ENCODE results near the gene SLAMF1.
"Not testable (repeated sequence)": the region's sequence is repeated elsewhere in the genome, so short reads cannot be mapped to it uniquely, and the experiment has no call there.

Gene SLAMF1

DNA sequence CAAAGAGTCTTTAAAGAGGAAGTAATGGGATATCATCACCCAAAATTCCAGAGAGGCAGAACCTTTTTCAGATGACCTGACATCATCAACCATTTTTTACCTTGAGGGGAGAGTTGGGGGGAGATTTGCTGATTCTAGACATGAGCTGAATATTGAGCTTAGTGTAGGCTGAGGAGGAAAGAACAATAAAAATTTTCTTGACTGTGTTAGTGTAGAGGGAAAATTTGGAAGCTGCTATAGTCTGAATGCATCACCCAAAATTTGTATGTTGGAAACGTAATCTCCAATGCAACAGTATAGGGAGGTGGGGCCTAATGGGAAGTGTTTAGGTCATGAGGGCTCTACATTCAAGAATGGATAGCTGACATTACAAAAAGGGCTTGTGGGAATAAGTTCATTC is 49.8 kb downstream of the SLAMF1 start:
- Histone ChIP-seq H3K4me2 (ENCODE audit: low read depth, low read length, poor library complexity, severe bottlenecking) (no peak overlapping the region), H3K79me2 (ENCODE audit: insufficient read depth, low read length) (no peaks in the 10 kb centered on the region), H3K27ac (ENCODE audit: low read depth, low read length) (no peak overlapping the region), H4K20me1 (ENCODE audit: low read depth, low read length) (no peaks in the 10 kb centered on the region), H3K9me2 (replicated peaks; ENCODE audit: insufficient read depth, low read length) (no peaks in the 10 kb centered on the region), H3K36me3 (ENCODE audit: low read length) (no peaks in the 10 kb centered on the region), H2AFZ (ENCODE audit: low read depth, low read length, severe bottlenecking) (no peak overlapping the region), H3K9ac (ENCODE audit: low read length) (no peak overlapping the region), H3K27me3 (ENCODE audit: low read length) (no peaks in the 10 kb centered on the region), H3K9me3 (ENCODE audit: insufficient read depth, low read length) (peaks cover 8% of the 10 kb centered on the region; the same call in 1 of the 2 replicates), H3F3A (ENCODE audit: insufficient read depth) (no peaks in the 10 kb centered on the region), H3K4me3 (ENCODE audit: insufficient read depth, low read length, poor library complexity, severe bottlenecking) (no peak overlapping the region)
- TF ChIP-seq EZH2phosphoT487 (conservative IDR thresholded peaks at IDR 0.05; ENCODE audit: low read length): no peak
- TF ChIP-seq, protein P1, sequence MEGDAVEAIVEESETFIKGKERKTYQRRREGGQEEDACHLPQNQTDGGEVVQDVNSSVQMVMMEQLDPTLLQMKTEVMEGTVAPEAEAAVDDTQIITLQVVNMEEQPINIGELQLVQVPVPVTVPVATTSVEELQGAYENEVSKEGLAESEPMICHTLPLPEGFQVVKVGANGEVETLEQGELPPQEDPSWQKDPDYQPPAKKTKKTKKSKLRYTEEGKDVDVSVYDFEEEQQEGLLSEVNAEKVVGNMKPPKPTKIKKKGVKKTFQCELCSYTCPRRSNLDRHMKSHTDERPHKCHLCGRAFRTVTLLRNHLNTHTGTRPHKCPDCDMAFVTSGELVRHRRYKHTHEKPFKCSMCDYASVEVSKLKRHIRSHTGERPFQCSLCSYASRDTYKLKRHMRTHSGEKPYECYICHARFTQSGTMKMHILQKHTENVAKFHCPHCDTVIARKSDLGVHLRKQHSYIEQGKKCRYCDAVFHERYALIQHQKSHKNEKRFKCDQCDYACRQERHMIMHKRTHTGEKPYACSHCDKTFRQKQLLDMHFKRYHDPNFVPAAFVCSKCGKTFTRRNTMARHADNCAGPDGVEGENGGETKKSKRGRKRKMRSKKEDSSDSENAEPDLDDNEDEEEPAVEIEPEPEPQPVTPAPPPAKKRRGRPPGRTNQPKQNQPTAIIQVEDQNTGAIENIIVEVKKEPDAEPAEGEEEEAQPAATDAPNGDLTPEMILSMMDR (IDR thresholded peaks at IDR 0.05; ENCODE audit: insufficient read depth, low read length, poor library complexity, severe bottlenecking): no peak

DNA sequence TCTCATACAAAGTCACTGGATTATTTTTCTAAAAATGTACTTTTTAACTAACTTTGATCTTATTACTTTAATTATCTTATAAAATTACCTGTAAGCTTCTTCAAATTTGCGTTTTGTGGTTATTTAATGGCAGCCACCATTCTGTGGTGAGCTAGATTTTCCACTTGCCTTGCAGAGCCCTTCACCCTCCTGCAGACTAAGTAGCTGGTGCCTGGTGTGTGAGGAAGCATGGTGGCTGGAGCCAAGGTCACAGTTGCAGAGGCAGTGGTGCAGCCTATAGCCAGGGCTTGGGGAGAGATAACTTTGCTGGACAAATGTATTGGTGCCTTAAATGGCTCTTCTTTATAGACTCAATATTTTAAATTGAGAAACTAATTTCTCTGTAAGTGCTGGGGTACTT is 56.4 kb downstream of the SLAMF1 start:
- H3K4me3 ChIP-seq (ENCODE audit: insufficient read depth, low read length, poor library complexity, severe bottlenecking): no peak overlapping the region
- H3K9me2 ChIP-seq (replicated peaks; ENCODE audit: insufficient read depth, low read length): no peaks in the 10 kb centered on the region
- H3F3A ChIP-seq (ENCODE audit: insufficient read depth): no peaks in the 10 kb centered on the region
- H3K9ac ChIP-seq (ENCODE audit: low read length): no peak overlapping the region
- H3K27me3 ChIP-seq (ENCODE audit: low read length): no peaks in the 10 kb centered on the region
- TF ChIP-seq, protein P1 (IDR thresholded peaks at IDR 0.05; ENCODE audit: insufficient read depth, low read length, poor library complexity, severe bottlenecking): no peak
- H2AFZ ChIP-seq (ENCODE audit: low read depth, low read length, severe bottlenecking): no peak overlapping the region
- H3K27ac ChIP-seq (ENCODE audit: low read depth, low read length): no peak overlapping the region
- no peak overlapping the region for H3K4me2 ChIP-seq (ENCODE audit: low read depth, low read length, poor library complexity, severe bottlenecking)
- no peaks in the 10 kb centered on the region for H4K20me1 ChIP-seq (ENCODE audit: low read depth, low read length)
- no peaks in the 10 kb centered on the region for H3K9me3 ChIP-seq (ENCODE audit: insufficient read depth, low read length)
- no peaks in the 10 kb centered on the region for H3K79me2 ChIP-seq (ENCODE audit: insufficient read depth, low read length)
- H3K36me3 ChIP-seq (ENCODE audit: low read length): no peaks in the 10 kb centered on the region

DNA sequence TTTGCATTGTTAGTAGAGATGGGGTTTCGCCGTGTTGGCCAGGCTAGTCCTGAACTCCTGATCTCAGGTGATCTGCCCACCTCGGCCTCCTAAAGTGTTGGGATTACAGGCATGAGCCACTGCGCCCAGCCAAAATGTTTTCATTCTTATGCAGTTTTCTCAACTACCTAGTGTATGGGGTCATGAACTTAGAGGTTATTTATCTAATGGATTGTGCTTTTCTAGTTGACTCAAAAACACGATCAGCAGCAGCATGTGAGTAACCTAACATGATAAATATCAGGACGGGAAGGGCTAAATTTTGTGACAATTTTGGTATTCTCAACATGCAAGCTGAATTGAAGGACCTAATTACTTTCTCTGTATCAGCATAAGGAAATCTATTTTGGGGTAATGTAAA is 58.4 kb downstream of the SLAMF1 start:
- H3F3A ChIP-seq (ENCODE audit: insufficient read depth): no peaks in the 10 kb centered on the region
- no peaks in the 10 kb centered on the region for H3K9me2 ChIP-seq (replicated peaks; ENCODE audit: insufficient read depth, low read length)
- no peaks in the 10 kb centered on the region for H4K20me1 ChIP-seq (ENCODE audit: low read depth, low read length)
- H3K9ac ChIP-seq (ENCODE audit: low read length): no peak overlapping the region
- no peaks in the 10 kb centered on the region for H3K79me2 ChIP-seq (ENCODE audit: insufficient read depth, low read length)
- no peaks in the 10 kb centered on the region for H3K9me3 ChIP-seq (ENCODE audit: insufficient read depth, low read length)
- H3K4me3 ChIP-seq (ENCODE audit: insufficient read depth, low read length, poor library complexity, severe bottlenecking): no peak overlapping the region
- no peaks in the 10 kb centered on the region for H3K27me3 ChIP-seq (ENCODE audit: low read length)
- no peak for TF ChIP-seq EZH2phosphoT487 (conservative IDR thresholded peaks at IDR 0.05; ENCODE audit: low read length)
- TF ChIP-seq, protein P1 (IDR thresholded peaks at IDR 0.05; ENCODE audit: insufficient read depth, low read length, poor library complexity, severe bottlenecking): no peak
- H3K4me2 ChIP-seq (ENCODE audit: low read depth, low read length, poor library complexity, severe bottlenecking): no peak overlapping the region
- H3K27ac ChIP-seq (ENCODE audit: low read depth, low read length): no peak overlapping the region
- no peak overlapping the region for H2AFZ ChIP-seq (ENCODE audit: low read depth, low read length, severe bottlenecking)
- H3K36me3 ChIP-seq (ENCODE audit: low read length): no peaks in the 10 kb centered on the region

DNA sequence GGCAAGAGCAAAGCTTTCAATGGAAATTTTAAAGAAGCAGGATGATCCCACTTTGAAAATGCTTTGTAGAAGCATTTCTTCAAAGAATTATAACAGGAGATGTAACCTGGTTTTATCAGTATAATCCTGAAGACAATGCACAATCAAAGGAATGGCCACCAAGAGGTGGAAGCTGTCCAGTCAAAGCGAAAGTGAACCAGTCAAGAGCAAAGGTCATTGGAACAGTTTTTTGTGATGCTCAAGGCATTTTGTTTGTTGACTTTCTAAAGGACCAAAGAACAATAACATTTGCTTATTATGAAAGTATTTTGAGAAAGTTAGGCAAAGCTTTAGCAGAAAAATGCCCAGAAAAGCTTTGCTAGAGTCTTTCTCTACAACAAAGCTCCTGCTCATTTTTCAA is 62.1 kb downstream of the SLAMF1 start:
- H3K27me3 ChIP-seq (ENCODE audit: low read length): no peaks in the 10 kb centered on the region
- no peaks in the 10 kb centered on the region for H3K9me3 ChIP-seq (ENCODE audit: insufficient read depth, low read length)
- no peaks in the 10 kb centered on the region for H3F3A ChIP-seq (ENCODE audit: insufficient read depth)
- no peak overlapping the region for H3K4me3 ChIP-seq (ENCODE audit: insufficient read depth, low read length, poor library complexity, severe bottlenecking)
- H3K79me2 ChIP-seq (ENCODE audit: insufficient read depth, low read length): no peaks in the 10 kb centered on the region
- no peaks in the 10 kb centered on the region for H4K20me1 ChIP-seq (ENCODE audit: low read depth, low read length)
- H3K9me2 ChIP-seq (replicated peaks; ENCODE audit: insufficient read depth, low read length): no peaks in the 10 kb centered on the region
- H3K27ac ChIP-seq (ENCODE audit: low read depth, low read length): no peak overlapping the region
- H2AFZ ChIP-seq (ENCODE audit: low read depth, low read length, severe bottlenecking): no peak overlapping the region
- H3K4me2 ChIP-seq (ENCODE audit: low read depth, low read length, poor library complexity, severe bottlenecking): no peak overlapping the region
- TF ChIP-seq EZH2phosphoT487 (conservative IDR thresholded peaks at IDR 0.05; ENCODE audit: low read length): no peak
- TF ChIP-seq, protein P1 (IDR thresholded peaks at IDR 0.05; ENCODE audit: insufficient read depth, low read length, poor library complexity, severe bottlenecking): no peak
- H3K36me3 ChIP-seq (ENCODE audit: low read length): no peaks in the 10 kb centered on the region
- H3K9ac ChIP-seq (ENCODE audit: low read length): no peak overlapping the region

DNA sequence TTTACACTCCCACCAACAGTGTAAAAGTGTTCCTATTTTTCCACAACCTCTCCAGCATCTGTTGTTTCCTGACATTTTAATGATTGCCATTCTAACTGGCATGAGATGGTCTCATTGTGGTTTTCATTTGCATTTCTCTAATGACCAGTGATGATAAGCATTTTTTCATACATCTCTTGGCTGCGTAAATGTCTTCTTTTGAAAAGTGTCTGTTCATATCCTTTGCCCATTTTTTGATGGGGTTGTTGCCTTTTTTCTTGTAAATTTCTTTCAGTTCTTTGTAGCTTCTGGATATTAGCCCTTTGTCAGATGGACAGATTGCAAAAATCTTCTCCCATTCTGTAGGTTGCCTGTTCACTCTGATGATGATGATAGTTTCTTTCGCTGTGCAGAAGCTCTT is 63.9 kb downstream of the SLAMF1 start:
- H3K4me2 ChIP-seq (ENCODE audit: low read depth, low read length, poor library complexity, severe bottlenecking); H3F3A ChIP-seq (ENCODE audit: insufficient read depth); H3K36me3 ChIP-seq (ENCODE audit: low read length); H3K9me2 ChIP-seq (replicated peaks; ENCODE audit: insufficient read depth, low read length); H3K9me3 ChIP-seq (ENCODE audit: insufficient read depth, low read length); H2AFZ ChIP-seq (ENCODE audit: low read depth, low read length, severe bottlenecking); H3K9ac ChIP-seq (ENCODE audit: low read length); H3K79me2 ChIP-seq (ENCODE audit: insufficient read depth, low read length); H3K4me3 ChIP-seq (ENCODE audit: insufficient read depth, low read length, poor library complexity, severe bottlenecking); H3K27me3 ChIP-seq (ENCODE audit: low read length); H4K20me1 ChIP-seq (ENCODE audit: low read depth, low read length); H3K27ac ChIP-seq (ENCODE audit: low read depth, low read length): not testable (repeated sequence)
